GM19452 (cell line): ENCODE results near the gene SUSD3.

ENCODE experiments used
- ATAC-seq: cut with Tn5 transposase; IDR thresholded peaks from one replicate; pipeline ENCODE4 v1.9.1; 2021; ENCODE audit not compliant: unreplicated experiment

Gene SUSD3

DNA sequence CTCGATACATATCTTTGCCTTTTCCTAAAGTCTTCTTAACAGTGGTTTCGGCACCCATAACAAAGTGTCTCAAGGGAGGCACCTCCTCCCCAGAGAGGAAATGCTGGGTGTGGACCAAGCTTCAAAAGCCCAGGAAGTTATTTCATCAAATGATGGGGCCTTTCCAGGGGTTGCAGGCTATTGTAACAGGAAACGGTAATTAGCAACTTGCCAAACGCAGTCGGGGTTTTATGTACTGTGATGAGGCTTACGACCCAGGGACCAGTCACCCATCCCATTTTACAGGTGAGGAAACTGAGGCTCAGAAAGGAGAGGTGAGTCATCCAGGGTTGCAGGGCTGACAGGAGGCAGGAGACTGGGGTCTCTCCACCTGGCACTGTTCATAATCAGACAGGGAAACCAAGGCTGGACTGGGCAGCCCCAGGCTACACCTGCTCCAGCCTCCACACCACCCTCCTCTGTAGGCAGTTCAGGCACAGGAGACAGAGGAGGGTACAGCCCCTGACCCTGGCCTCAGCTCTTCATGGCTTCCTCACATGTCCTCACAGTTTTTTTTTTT, 30.0 kb upstream of the SUSD3 start:
- ATAC-seq = no peak

DNA sequence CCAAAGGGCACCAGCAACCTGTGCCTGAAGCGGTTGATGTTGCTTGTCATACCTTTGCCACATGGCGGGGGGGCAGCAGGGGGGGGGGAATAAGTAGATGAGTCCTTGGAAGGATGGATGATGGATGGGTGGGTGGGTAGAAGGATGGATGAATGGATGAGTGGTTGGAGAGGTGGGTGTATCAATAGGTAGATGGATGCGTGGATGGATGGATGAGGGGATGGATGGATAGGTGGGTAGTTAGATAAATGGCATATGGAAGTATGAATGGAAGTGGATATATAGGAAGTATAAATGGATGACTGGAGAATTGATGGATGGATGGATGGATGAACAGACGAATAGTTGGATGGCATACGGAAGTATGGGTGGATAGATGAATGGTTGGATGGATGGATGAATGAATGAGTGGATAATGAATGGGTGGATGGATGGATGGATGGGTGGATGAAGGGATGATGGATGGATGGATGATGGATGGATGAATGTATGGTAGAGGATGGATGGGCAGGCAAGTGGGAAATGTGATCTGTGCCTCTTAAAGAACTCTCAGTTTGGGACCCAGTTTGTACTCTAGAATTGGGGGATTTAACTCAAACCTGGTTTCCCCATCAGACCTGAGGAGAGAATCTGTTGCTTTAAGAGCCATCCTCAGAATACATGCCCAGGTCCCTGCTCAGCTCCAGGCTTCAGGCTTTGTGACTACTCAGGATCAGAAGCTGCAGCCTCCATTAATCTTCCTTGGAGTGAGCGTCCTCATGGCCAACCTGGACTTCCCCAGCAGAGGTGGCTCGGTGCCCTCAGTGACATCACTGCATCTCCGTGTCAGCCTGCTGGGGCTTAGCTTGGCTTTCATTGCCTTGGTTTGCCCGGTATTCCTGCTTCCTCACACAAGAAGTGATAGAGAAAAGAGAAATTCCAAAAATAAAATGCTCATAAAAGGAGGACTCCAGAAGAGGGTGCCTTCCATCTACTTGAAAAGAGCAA, 27.6 kb upstream of the SUSD3 start:
- ATAC-seq = no peak

DNA sequence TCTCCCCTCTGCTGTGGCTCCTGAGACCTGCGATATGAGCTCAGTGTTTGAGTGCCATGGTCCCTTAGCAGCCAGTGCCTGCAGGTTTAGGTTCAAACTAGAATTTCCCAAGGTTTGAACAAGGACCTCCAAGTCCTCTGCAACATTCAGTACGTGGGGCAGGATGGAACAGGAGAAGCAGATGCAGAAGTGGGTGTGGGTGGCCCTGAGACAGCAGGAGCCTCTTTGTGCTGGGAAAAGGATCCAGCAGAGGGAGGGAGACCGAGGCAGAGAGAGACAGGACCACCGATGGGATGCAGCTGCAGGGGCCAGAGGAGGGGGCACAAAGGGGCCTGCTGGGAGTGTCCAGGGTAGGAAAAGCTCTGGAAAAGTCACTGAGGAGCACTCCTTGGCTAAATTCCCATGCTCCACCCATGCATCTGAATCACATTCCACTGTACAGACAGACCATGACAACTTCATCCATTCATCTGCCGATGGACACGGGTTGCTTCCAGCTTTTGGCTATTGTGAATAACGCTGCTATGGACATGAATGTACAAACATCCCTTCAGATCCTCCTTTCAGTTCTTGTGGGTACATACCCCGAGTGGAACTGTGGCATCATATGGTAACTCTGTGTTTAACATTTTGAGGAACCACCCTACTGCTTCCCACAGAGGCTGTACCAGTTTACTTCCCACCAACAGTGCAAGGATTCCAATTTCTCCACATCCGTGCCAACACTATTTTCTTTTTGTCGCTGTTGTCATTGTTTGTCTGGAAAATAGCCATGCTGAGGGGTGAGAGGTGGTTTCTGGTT, 26.7 kb upstream of the SUSD3 start:
- no peak for ATAC-seq

DNA sequence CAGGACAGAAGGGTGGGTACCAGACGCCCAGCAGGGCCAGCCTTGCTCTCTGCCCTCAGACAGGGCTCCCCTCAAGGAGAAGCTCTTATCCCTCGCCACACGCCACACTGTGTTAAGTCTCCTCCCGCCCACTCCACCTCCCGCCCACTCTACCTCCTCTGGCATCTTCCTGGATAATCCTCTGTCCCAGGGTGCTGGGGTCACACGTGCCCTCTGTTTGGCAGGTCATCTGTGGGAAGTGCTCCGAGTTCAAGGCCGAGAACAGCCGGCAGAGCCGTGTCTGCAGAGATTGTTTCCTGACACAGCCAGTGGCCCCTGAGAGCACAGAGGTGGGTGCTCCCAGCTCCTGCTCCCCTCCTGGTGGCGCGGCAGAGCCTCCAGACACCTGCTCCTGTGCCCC, 26.0 kb upstream of the SUSD3 start:
- no peak for ATAC-seq

DNA sequence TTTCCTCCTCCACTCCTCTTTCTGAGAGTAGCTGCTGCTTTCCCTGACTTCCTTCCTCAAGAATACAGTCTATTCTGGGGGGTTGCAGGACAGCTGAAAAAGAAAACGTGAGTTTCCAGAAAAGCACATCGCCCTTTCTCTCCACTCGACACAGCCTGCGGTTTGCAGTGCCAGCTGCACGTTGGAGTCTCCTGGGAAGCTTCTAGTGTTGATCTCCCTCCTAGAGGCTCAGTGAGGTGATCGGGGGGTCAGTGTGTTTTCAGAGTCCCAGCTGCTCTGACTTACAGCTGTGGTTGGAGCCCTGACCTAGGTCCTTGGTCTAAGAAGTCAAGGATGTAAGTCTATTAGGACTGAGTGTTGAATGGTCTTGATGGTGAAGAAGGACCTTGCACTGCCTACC, 25.0 kb upstream of the SUSD3 start:
- ATAC-seq = no peak

DNA sequence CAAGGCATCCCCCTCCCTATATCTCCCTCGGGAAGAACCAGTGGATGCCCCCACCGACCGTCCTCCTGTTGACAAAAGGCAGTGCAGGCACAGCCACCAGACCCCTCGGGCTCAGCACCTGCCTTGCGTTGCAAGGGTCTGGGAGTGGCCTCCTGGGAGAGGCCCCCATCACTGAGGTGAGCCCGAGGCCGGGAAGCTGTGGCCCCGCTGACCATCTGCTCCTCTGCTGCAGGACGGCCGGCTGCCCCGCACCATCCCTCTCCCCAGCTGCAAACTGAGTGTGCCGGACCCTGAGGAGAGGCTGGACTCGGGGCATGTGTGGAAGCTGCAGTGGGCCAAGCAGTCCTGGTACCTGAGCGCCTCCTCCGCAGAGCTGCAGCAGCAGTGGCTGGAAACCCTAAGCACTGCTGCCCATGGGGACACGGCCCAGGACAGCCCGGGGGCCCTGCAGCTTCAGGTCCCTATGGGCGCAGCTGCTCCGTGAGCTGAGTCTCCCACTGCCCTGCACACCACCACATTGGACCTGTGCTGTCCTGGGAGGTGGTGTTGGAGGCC, 23.3 kb upstream of the SUSD3 start:
- no peak for ATAC-seq

DNA sequence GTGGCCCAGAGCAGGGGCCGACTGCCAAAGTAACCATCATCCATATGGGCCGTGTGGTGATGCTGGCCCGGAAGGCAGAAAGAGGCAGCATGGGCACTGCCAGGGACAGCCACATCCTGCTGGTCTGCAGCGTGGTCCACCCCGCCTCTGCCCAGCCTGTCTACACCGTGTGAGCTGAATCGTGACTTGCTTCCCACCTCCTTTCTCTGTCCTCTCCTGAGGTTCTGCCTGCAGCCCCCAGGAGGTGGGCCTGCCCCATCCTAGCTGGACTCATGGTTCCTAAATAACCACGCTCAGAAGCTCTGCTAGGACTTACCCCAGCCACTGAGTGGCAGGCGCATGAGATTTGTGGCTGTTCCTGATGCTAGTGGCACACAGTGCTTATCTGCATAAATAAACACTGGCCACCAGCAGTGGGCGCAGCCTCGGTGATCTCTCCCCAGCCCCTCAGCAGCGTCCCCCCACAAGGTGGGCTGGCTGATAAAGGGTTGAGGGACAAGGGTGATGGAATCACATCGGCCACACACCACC, 22.6 kb upstream of the SUSD3 start:
- no peak for ATAC-seq

DNA sequence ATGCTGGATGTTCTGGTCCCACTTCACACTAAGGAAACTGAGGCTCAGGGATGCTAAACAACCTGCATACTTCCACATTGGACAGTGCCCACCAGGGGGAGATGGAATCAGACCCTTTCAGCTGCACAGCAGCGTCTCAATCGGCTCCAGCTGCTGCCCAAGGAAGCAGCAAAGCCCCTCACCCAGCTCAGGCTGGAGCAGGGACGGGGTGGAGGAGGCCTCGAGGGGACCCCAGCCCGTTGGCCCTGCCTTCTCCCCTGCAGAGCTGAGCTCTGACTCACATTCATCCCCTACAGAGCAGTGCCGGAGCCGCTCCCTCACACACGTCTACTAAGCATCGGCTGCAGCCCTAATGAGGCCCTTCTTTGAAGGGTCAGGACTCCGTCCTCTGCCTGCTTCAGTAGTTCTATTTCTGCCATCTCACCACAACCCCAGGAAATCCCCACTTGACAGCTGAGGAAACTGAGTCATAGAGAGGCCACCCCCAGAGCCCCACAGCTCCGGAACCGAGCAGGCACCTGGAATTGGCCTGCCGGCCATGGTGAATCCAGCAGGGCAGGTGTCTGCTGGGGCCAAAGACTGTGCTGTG, 21.5 kb upstream of the SUSD3 start:
- ATAC-seq = no peak

DNA sequence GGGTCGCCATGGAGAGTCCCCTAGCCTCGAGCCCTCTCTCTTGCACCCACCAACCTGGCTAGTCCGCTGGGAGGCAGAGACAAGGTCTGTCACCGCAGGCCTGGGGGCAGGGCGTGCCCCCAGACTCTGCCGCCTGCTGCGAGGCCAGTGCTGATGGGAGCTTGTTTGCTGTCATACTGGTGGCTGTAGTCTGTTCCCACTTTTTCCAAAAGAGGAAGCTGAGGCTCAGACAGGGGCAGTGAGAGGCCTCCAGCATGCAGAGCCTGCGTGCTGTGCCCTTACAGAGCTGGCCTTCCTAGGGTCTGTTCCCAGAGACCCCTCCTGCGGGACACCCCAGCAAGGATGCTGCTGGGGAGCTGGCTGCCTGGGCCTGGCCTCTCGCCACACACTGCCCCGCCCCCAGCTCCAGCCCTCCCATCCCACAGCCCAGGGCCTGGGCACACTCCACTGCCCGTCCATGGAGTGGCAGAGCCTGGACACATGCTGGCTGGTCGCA, 21.0 kb upstream of the SUSD3 start:
- no peak for ATAC-seq

DNA sequence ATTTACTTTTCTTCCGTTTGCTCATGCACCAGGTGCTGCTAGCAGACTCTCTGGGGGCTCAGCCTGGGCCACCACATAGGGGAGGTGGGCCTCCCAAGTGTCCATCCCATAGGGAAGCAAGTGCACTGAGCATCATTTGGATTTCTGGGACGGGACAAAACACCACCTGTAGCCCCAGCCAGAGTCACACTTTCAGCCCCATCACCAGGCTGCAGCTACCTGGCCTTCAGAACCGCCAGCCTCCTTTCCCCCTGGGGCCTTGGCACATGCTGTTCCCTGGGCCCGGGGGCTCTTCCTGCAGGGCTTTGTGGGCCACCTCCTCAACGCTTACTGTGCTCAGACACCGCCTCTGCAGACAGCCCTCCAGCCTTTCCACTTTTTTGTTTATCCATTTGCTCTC, 19.6 kb upstream of the SUSD3 start:
- ATAC-seq = no peak

DNA sequence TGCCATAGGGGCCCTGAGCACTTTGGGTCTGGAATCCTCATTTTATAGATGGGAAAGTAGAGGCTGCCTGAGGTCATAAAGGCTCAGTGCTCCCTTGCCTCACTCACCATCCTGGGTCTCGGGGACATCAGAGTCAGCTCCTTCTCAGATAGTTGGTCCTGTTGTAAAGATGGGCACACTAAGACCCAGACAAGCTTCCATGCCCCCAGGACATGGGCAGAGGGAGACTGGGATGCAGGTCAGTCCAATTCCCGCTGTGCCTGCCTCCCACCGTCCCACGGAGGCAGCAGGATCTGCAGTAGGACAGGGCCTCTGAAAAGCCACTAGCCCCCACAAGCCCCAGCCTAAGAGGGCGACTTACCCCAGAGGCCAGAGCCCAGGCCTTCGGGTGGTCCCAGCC, 19.0 kb upstream of the SUSD3 start:
- ATAC-seq = no peak

DNA sequence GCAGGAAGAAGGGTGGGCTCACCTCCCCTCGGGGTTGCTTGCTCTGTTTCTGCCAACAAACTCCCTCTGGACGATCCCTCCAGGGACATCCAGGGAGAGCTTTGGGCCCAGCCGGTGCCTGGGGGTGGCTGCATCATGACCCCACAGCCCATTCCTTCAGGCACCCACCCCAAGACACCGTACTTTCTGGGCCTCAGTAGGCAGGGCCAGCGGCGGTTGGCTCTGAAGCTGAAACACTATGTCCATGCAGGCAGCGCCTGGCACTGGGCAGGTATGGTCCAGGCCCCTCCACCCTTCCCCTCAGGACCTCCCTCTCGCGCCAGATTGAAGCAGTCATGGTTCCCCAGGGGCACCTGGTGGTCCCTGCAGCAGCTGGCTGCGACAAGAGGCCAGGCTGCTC, 18.5 kb upstream of the SUSD3 start:
- no peak for ATAC-seq

DNA sequence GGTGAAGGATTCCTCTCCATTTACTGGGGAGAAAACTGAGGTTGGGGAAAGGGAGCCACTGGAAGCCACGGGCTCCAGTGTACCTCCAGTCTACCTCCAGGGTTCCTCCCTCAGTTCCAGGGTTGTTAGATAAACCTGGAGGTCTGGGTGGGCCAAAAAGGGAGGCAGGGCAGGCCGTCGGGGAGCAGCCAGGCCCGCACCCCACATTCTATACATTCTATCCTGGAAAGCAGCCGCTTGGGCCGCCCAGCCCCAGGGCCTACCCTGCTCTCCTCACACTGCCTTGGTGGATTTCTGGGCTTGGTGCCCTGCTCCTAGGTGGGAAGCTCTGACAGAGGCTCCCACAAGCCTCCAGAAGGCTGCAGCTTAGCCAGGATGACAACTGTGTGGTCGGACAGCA, 18.1 kb upstream of the SUSD3 start:
- ATAC-seq = no peak

DNA sequence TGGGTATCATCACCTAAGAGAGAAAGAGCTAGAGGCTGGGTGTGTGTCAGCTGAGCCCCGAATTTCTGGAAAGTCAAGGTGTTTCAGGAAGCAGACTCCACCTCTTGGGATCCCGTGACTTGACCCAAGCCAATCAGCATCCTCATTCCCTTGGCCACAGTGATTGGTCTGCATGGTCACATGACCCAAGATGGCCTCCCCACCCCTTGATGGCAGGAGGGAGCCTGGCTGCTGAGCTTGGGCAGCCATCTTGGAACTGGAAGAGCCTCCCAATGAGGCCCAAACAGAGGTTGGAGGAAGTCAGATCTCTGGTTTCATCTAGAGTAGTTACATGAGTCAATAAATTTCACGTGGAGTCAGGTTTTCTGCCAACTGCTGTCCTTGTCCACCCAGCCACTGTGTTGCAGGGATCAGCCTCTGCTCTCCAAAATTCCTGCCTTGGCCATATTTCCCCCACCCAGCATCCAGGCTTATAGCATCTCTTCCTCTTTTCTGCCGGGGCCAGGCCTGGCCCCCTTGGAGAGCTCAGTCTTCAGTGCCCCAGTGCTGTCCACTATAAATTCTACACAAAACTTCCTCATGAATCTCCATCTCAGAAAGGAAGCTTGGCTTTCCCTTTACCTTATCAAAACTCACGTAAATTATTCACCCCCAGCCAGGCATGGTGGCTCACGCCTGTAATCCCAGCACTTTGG, 17.2 kb upstream of the SUSD3 start:
- no peak for ATAC-seq

DNA sequence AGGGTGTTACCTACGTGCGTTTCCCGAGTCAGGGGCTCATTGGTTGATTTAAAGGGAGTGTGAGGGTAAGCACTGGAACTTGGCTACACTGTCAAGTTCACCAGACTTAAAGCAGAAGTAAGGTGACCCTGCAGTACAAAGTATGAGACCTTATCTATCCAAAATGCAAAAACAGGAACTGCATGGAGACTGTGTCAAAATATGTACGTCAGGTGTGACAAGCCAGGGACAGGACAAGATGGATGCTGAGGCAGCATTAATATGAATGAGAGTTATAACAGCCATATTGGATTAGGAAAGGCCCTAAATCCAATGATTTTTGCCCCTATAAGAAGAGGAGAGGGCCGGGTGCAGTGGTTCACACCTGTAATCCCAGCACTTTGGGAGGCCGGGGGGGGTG, 15.4 kb upstream of the SUSD3 start:
- no peak for ATAC-seq

DNA sequence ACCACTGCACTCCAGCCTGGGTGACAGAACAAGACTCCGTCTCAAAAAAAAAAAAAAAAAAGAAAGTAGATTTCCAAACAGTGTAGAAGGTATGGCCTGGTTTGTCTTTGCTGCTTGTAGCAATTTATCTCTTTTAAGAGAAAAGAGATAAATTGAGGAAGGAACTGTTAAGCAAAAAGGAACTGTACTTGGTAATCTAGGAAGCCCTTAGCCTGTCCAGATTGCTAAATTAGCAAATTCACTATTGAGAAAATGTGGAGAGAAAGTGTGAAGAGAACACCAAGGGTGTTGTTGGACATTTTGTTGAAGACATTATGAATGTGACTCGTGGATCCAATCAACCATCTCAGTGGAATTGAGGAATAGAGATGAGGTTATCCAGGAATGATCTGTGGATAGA, 13.0 kb upstream of the SUSD3 start:
- no peak for ATAC-seq

DNA sequence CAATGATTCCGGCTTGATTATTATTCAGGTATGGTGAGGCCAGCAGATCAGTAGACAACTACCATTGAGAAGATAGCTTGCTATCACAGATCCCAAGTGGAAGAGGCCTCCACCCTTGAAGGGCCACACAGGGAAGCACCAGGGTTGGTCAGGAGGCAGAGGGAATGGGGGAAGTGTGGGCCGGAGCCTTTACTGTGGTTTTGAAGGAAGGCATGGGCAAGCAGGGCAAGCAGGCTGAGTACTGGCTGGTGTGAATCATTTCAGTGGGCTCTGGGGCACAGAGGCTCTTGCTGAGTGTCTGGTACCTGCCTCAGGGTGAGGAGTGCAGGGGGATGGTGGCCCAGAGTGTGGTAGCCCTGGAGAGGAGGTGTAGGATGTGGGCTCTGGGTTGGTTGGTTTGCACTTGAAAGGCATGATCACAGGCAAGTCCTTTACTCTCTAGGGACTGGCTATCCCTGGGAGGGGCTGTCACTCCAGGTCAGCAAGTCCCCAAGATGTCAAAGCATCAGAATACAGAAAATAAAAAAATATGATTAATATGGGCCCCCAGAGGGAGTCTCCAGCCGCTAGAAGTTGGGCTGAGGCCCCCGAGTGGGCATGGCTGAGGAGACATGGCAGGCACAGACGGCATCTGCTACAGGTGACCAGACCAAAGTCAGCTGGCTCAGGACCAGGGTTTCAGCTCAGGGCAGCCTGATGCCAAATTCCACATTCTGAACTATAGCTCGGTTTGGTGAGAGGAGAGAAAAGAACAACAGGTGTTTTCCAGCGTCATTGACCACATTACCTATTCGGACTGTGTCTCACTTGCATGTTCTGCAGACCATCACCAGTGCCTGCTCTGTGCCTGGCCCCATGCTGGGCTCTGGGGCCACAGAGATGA, 9.7 kb upstream of the SUSD3 start:
- no peak for ATAC-seq

DNA sequence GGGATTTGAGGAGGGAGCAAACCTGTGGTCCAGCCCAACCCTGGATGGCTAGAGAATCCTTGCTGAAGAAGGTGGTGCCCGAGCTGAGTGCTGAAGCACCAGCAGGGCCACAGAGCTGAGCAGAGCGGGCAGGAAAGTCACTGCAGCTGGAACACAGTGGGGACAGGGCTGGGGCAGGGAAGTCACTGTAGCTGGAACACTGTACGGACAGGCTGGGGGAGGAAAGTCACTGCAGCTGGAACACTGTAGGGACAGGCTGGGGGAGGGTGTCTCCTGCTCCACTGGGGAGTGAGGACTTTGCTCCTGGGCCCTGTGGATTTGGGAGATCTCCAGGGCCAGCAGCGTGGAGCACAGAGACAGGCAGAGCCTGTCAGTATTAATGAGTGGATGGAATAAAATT, 9.0 kb upstream of the SUSD3 start:
- no peak for ATAC-seq

DNA sequence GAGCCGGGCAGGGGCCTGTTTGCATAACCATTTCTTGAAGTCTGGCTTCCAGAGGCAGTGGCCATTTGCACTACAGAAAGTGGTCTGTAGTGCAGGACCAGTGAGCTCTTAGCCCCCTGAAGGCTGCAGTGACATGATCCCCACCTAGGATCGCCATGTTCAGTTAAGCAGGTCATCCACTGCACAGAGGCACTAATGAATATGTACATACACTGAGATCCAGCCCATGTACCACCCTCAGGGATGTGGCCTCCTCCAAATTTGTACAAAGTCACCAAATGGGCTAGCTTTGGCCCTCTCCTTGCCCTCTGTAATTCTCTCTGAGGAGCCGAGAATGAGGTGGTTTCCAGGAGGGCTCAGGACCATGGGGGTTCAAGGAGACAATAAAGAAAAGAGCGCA, 8.3 kb upstream of the SUSD3 start:
- no peak for ATAC-seq
